NCI-H128 (cell line): Measurements from ENCODE around the gene PIGL.
A peak's percentile ranks its signal among the peaks of the same experiment; 100 is the strongest.
"Not testable (repeated sequence)": the region's sequence is repeated elsewhere in the genome, so short reads cannot be mapped to it uniquely, and the experiment has no call there.

ENCODE experiments used
- DNase-seq: peaks from one replicate; lab custom pipeline; 2025; ENCODE audit not compliant: unreplicated experiment; lab: John Stamatoyannopoulos, UW

PIGL gene

GRCh38 chr17:16216341-16217001, 539 bp upstream of the PIGL start:
- not testable (repeated sequence) for DNase-seq

GRCh38 chr17:16222406-16222805, 5.4 kb downstream of the PIGL start:
- no peak for DNase-seq

GRCh38 chr17:16229912-16230561, 13.0 kb downstream of the PIGL start:
- not testable (repeated sequence) for DNase-seq

- no peak for DNase-seq
Measured at GRCh38 chr17:16232391-16232790, 15.4 kb downstream of the PIGL start.

GRCh38 chr17:16239931-16240330, 22.9 kb downstream of the PIGL start:
- DNase-seq: no peak

DNA sequence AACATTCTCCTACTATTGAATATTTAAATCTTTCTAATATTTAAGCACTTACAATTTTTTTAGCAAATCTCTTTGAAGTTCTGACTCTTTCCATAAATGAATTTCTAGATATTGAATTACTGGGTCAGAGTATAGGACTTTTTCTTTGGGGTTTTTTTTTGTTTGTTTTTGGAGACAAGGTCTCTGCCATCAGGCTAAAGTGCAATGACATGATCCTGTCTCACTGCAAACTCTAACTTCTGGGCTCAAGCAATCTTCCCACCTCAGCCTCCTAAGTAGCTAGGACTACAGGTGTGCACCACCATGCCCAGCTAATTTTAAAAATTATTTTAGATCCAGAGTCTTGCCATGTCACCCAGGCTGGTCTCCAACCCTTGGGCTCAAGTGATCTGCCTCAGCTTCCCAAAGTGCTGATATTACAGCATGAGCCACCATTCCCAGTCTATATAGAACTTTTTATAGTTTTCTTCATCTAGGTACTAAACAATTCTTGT, 24.9 kb downstream of the PIGL start:
- no peak for DNase-seq

GRCh38 chr17:16243385-16243784, 26.4 kb downstream of the PIGL start:
- no peak for DNase-seq

GRCh38 chr17:16243801-16244567, 27.0 kb downstream of the PIGL start:
- no peak for DNase-seq

DNA sequence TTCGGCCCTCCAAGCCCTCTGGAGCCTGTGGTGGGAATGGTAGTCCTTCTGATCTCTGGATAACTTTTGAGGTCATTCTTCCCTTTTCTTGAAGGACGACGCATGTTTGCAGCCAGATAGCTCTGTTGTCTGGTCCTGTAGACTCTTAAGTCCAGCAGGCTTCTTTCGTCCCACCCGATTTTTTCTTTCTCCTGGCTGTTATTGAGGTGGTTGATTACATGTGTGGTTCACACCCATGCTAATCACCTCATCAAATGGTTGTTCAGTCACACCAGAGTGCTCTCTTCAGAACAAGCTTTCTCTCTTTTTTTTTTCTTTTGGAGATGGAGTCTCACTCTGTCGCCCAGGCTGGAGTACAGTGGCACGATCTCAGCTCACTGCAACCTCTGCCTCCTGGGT, 30.6 kb downstream of the PIGL start:
- DNase-seq: no peak

DNA sequence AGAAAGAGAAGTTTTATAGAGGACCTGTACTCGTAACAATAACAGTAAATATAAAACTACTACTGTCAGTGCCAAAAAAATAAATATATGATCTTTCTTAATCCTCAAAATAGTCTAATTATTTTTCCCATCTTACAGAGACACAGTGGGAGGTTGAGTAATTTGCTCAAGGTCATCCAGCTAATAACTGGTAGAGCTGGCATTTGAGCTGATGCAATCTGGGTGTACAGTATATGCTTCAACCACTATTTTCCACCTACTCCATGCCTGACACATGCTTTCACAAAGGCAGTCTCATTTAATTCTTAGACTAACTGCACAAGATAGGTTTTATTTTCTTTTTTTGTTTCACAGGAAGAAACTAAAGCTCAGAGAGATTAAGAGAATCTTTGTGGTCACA, 33.6 kb downstream of the PIGL start:
- DNase-seq: no peak

GRCh38 chr17:16251043-16251442, 34.0 kb downstream of the PIGL start:
- no peak for DNase-seq

- DNase-seq: no peak
Measured at GRCh38 chr17:16251556-16251955, 34.5 kb downstream of the PIGL start.

GRCh38 chr17:16254773-16255400, 37.9 kb downstream of the PIGL start:
- DNase-seq: no peak

DNA sequence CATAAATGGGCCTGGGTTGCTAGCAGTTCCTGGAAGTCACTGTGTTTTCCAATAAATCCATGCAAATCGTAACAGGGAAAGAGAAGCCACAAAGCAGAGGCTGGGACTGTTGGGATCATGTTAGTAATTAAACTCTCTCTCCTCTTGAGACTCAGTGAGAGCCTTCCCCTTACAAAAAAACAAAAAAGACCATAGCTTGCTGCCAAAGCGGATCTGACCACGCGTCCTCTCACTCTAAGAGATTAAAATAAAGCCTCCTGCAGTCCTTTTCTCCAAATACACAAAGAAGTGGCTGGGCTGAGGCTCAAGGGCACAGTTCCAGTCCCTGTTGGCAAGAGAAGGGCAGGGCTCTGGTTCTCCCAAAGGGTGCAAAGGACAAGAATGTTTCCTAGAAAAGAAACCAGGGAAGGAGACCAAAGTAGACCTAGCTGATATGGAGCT, 38.5 kb downstream of the PIGL start:
- DNase-seq: peak; percentile 1

DNA sequence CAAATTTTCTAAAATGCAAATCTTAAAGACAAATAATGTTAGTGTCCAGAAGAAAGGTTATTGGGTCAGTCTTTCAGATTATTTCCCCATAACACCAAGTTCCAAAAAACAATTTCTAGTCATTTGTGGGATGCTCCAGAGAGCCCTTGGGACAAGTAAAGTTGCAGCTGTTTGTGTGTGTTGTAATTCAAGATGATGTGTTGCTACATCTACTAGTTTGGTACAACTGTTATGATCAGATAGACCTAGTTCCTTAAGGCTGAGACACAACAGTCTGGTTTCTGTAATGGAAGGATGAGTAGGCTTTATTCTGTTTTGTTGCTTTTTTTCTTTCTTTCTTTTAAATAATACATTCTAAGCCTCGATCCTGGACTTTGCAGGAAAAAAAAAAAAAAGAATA, 41.9 kb downstream of the PIGL start:
- DNase-seq: no peak

- DNase-seq: no peak
Measured at GRCh38 chr17:16259926-16260325, 42.9 kb downstream of the PIGL start.

DNA sequence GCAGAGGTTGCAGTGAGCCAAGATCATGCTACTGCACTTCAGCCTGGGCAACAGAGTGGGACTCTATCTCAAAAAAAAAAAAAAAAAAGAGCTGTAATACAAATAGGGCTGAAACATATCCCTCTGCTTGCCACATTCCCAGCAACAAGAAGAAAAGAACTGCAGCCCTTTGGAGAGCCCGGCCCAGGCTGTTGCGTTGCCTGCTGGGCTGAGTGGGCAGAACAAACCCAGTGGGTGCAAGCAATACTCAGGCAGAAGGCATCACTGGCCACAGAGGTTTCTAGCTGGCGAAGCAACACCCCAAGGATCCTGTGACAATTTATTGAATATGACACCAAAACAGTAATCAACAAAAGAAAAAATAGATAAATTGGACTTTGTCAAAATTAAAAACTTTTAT, 44.0 kb downstream of the PIGL start:
- no peak for DNase-seq

- DNase-seq: no peak
Measured at GRCh38 chr17:16262201-16262600, 45.2 kb downstream of the PIGL start.

GRCh38 chr17:16267174-16267573, 50.2 kb downstream of the PIGL start:
- no peak for DNase-seq

- no peak for DNase-seq
Measured at GRCh38 chr17:16269658-16270057, 52.6 kb downstream of the PIGL start.

DNA sequence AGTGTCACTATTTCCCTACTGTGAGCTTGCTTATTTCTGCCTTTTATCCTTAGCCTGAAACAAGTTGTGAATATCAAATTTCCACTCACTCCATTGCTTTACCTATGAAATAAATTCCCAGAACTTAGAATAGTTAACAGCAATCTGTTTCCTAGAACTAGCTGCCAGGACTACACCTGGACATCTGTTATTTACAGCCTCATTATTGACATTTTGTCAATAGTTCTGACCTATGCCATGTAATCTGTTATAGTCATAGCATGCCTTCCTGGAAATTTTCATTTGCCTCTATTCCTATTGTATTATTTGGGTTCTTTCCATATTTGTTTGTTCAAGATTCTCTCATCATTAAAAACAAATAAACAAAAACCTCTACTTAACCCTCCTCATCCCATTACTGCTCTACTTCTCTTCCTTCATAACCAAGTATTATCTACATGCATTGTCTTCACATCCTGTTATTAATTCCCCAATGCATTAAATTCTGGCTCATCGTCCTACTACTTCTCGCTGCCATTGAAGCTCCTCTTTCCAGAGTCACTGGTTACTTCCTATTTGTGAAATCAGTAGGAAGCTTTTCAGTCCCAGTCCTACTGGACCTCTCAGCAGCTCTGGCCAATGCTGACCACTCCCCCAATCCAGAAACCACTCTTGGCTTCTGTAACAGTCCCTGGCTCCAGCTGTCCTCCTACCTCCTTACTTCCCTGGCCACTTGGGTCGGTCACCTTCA, 55.3 kb downstream of the PIGL start:
- DNase-seq: no peak
